Muscle of back (tissue), 11 donors: ENCODE results near the gene HK1. TPM values are rescaled to one million over a fixed set of nuclear protein-coding genes. Genes with fewer than 3 reads are reported as not detected.
"Not testable (repeated sequence)": the region's sequence is repeated elsewhere in the genome, so short reads cannot be mapped to it uniquely, and the experiment has no call there.

Source experiments
- DNase-seq, 3 donors: peaks; one replicate each; pipeline versions ENCODE4 v3.0.0 to v3.0.0-alpha.2; 2013
- polyA plus RNA-seq, 10 donors: library from polyadenylated mRNA; unstranded; fragments of 120-200 nt; gene quantifications; one replicate each; pipeline ENCODE4 v1.2.1, GENCODE V29; 2013; ENCODE audit not compliant: insufficient read length in 10 of 10

HK1 gene
- polyA plus RNA-seq, 10 donors: 26.4 to 41.2 (median 29.6) TPM

- no peak for DNase-seq
These were observed 25.1 kb upstream of the HK1 start for GRCh38 chr10:69253171-69253570.

GRCh38 chr10:69254877-69255276 is 23.4 kb upstream of the HK1 start:
- DNase-seq: no peak

- no peak for DNase-seq
These were observed 18.6 kb upstream of the HK1 start for GRCh38 chr10:69259547-69260243.

- no peak for DNase-seq
These were observed 17.1 kb upstream of the HK1 start for GRCh38 chr10:69261184-69261583.

- DNase-seq: no peak
These were observed 16.0 kb upstream of the HK1 start for GRCh38 chr10:69262292-69262751.

- no peak for DNase-seq
These were observed 12.8 kb upstream of the HK1 start for GRCh38 chr10:69265521-69265920.

- DNase-seq: no peak
These were observed 9.4 kb upstream of the HK1 start for GRCh38 chr10:69268761-69269416.

- no peak for DNase-seq
These were observed 8.5 kb upstream of the HK1 start for GRCh38 chr10:69269761-69270160.

GRCh38 chr10:69270990-69271389 is 7.3 kb upstream of the HK1 start:
- DNase-seq: no peak

GRCh38 chr10:69272624-69273023 is 5.7 kb upstream of the HK1 start:
- DNase-seq: no peak

GRCh38 chr10:69275444-69275843 is 2.9 kb upstream of the HK1 start:
- DNase-seq: no peak

- DNase-seq: no peak
These were observed 1.8 kb upstream of the HK1 start for GRCh38 chr10:69276503-69276902.

GRCh38 chr10:69279110-69279509 is 814 bp downstream of the HK1 start:
- no peak for DNase-seq

- DNase-seq: no peak
These were observed 3.5 kb downstream of the HK1 start for GRCh38 chr10:69281507-69282413.

GRCh38 chr10:69284402-69284801 is 6.1 kb downstream of the HK1 start:
- not testable (repeated sequence) for DNase-seq

- no peak for DNase-seq
These were observed 7.4 kb downstream of the HK1 start for GRCh38 chr10:69285699-69286098.

- DNase-seq: no peak
These were observed 8.9 kb downstream of the HK1 start for GRCh38 chr10:69287181-69287580.

GRCh38 chr10:69290993-69291392 is 12.7 kb downstream of the HK1 start:
- no peak for DNase-seq

GRCh38 chr10:69292459-69292858 is 14.2 kb downstream of the HK1 start:
- no peak for DNase-seq

GRCh38 chr10:69295027-69295636 is 16.8 kb downstream of the HK1 start:
- no peak for DNase-seq

- DNase-seq: no peak
These were observed 25.3 kb downstream of the HK1 start for GRCh38 chr10:69303632-69304051.

GRCh38 chr10:69306421-69306820 is 28.1 kb downstream of the HK1 start:
- no peak for DNase-seq
